Activated CD8-positive, alpha-beta memory T cell treated with anti-CD3 and anti-CD28 coated beads, Interleukin-2, amount 10 ng/mL, durations not matched to agents 7 days and 5 days (primary cell): ENCODE measurements around the gene ULK2. TPM values are rescaled to one million over a fixed set of nuclear protein-coding genes. Genes with fewer than 3 reads are reported as not detected.
A peak's percentile ranks its signal among the peaks of the same experiment; 100 is the strongest.
"Not testable (repeated sequence)": the region's sequence is repeated elsewhere in the genome, so short reads cannot be mapped to it uniquely, and the experiment has no call there.

Experiments
- ATAC-seq: fragments of 150-1000 bp; cut with Tn5 transposase; one replicate; pipeline ENCODE4 v1.10.0; 2021; ENCODE audit warnings: moderate library complexity
- CTCF ChIA-PET: fragments of 350-600 bp; sonication (Branson Sonifier 250); formaldehyde crosslinking; loops from one replicate; lab custom pipeline; 2021; ENCODE audit warnings: antibody characterized with exemption; lab: Charles Lee
- DNase-seq: peaks from one replicate; pipeline ENCODE4 v3.0.0-alpha.2; 2020
- H3K27ac Mint-ChIP-seq: one replicate; pipeline ENCODE4 v1.8.0; 2021; ENCODE audit warnings: mild to moderate bottlenecking, mixed read lengths
- H3K27me3 Mint-ChIP-seq: one replicate; pipeline ENCODE4 v1.8.0; 2021; ENCODE audit warnings: mixed read lengths
- H3K36me3 Mint-ChIP-seq: one replicate; pipeline ENCODE4 v1.8.0; 2021; ENCODE audit warnings: mild to moderate bottlenecking, mixed read lengths
- H3K4me1 Mint-ChIP-seq: one replicate; pipeline ENCODE4 v1.8.0; 2021; ENCODE audit warnings: mixed read lengths
- H3K4me3 Mint-ChIP-seq: one replicate; pipeline ENCODE4 v1.8.0; 2021; ENCODE audit warnings: mild to moderate bottlenecking, moderate library complexity, mixed read lengths
- H3K9me3 Mint-ChIP-seq: one replicate; pipeline ENCODE4 v1.8.0; 2022; ENCODE audit warnings: low read depth, mixed read lengths
- total RNA-seq, 2 experiments: library from RNA; stranded (reverse); gene quantifications; one replicate each; pipeline ENCODE4 v1.2.3, GENCODE V29; 2021

Gene ULK2
- total RNA-seq: 10 to 100 TPM in 1 of 2 experiments, 1 to 10 TPM in 1; 5.3 to 11.2 TPM

- ATAC-seq (peak; percentile 77), DNase-seq (peak; percentile 54)
- Mint-ChIP-seq H3K4me1 (peaks cover 9% of the 10 kb centered on the region), H3K9me3 (no peaks in the 10 kb centered on the region), H3K4me3 (peak within 1 kb of the TSS; percentile 77), H3K27me3 (peaks cover 5% of the 10 kb centered on the region), H3K36me3 (no peaks in the 10 kb centered on the region), H3K27ac (peak within 1 kb of the TSS; percentile 67)
- CTCF ChIA-PET: interaction anchor here (1.2 kb wide), 2 partner anchors 9 to 219 kb away, joined by 3 read pairs; partner anchors contain the start of gene ALDH3A2
Measured at GRCh38 chr17:19867329-19868078, at the start of gene ULK2. Gene ULK2 (minus strand): TSS chr17:19867936. CDS start chr17:19867417, 519 bp downstream.

GRCh38 chr17:19915245-19915978 lies 47.7 kb upstream of the ULK2 start:
- CTCF ChIA-PET: no interaction called here
- no peaks in the 10 kb centered on the region for H3K9me3 Mint-ChIP-seq
- no peak overlapping the region for H3K27ac Mint-ChIP-seq
- no peaks in the 10 kb centered on the region for H3K27me3 Mint-ChIP-seq
- peaks cover 2% of the 10 kb centered on the region for H3K4me1 Mint-ChIP-seq
- DNase-seq (no peak), ATAC-seq (no peak)
- H3K4me3 Mint-ChIP-seq: no peak overlapping the region
- H3K36me3 Mint-ChIP-seq: peaks cover 39% of the 10 kb centered on the region

DNA sequence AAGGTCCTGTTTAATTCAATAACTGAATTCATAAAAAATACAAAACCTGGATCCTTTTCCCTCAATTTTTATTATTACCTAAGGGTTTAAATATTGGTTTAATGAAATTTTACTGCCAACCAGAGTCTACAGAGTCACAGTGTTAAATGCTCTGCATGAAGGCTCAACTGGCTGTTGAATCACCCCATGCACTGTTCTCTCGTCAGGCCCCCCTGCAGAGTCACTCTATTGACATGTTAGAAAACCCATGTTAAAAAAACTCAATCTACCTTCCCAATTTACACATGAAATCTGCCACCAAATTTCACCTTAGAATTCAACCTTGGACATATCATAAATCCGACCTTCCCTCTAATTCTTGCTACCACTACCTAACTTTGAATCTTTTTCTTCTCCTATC lies 43.3 kb upstream of the ULK2 start:
- no peak for ATAC-seq
- no peaks in the 10 kb centered on the region for H3K27me3 Mint-ChIP-seq
- peaks cover 45% of the 10 kb centered on the region for H3K36me3 Mint-ChIP-seq
- DNase-seq: no peak
- H3K27ac Mint-ChIP-seq: no peak overlapping the region
- H3K4me1 Mint-ChIP-seq: peaks cover 2% of the 10 kb centered on the region
- no peaks in the 10 kb centered on the region for H3K9me3 Mint-ChIP-seq
- H3K4me3 Mint-ChIP-seq: no peak overlapping the region
- CTCF ChIA-PET: interaction anchor here (1.3 kb wide), 1 partner anchor 144 kb away, joined by 3 read pairs; no protein-coding TSS in a partner anchor

DNA sequence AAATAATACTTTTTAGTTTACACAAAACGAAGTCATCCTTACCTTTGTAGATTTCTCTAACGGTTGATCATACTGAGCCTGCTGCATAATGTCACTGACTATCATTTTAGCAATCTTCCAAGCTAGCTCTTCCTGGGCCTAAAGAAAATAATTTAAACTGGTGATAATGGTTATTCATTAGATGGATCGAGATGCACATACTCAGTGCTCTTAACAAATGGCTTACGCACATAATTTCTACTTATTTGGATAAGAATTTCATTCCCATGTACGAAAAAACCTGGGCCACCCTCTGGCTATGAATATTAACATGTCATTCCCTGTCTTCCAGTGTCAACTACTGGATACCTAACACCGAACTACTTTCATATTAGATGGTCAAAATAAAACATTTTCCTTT lies 41.4 kb upstream of the ULK2 start:
- Mint-ChIP-seq H3K4me1 (peaks cover 2% of the 10 kb centered on the region), H3K4me3 (no peak overlapping the region), H3K27ac (no peak overlapping the region), H3K27me3 (no peaks in the 10 kb centered on the region), H3K9me3 (no peaks in the 10 kb centered on the region), H3K36me3 (peaks cover 45% of the 10 kb centered on the region)
- ATAC-seq (no peak), DNase-seq (no peak)
- CTCF ChIA-PET: no interaction called here

- DNase-seq: no peak
- H3K36me3 Mint-ChIP-seq: peaks cover 51% of the 10 kb centered on the region
- ATAC-seq: no peak
- no peaks in the 10 kb centered on the region for H3K9me3 Mint-ChIP-seq
- CTCF ChIA-PET: no interaction called here
- H3K27me3 Mint-ChIP-seq: no peaks in the 10 kb centered on the region
- H3K4me3 Mint-ChIP-seq: no peak overlapping the region
- H3K27ac Mint-ChIP-seq: no peak overlapping the region
- H3K4me1 Mint-ChIP-seq: no peaks in the 10 kb centered on the region
Measured at GRCh38 chr17:19905502-19905901, 37.8 kb upstream of the ULK2 start.

- H3K4me3 Mint-ChIP-seq: no peak overlapping the region
- ATAC-seq (no peak), DNase-seq (no peak)
- no peak overlapping the region for H3K27ac Mint-ChIP-seq
- H3K9me3 Mint-ChIP-seq: no peaks in the 10 kb centered on the region
- H3K4me1 Mint-ChIP-seq: no peaks in the 10 kb centered on the region
- CTCF ChIA-PET: no interaction called here
- peaks cover 51% of the 10 kb centered on the region for H3K36me3 Mint-ChIP-seq
- no peaks in the 10 kb centered on the region for H3K27me3 Mint-ChIP-seq
Measured at GRCh38 chr17:19904924-19905323, 37.2 kb upstream of the ULK2 start.

DNA sequence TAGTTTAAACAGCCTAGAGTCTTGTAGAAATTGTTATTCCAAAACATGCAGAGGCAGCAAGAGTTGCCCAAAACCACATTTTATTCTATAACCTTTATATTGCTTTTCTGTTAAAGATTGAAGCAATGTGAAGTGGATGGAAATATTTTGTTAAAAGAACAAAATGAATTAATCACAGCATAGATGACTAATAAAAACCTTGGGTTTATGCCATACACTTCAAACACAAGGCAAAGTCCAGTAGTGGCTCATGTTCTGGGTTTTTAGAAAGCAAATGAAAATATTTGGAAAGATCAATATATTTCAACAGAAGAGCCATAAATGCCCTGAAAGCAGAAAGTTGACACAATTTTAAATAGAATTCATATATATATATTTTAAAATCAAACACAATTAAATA lies 36.7 kb upstream of the ULK2 start:
- CTCF ChIA-PET: no interaction called here
- H3K4me3 Mint-ChIP-seq: no peak overlapping the region
- H3K4me1 Mint-ChIP-seq: no peaks in the 10 kb centered on the region
- no peaks in the 10 kb centered on the region for H3K27me3 Mint-ChIP-seq
- no peak for DNase-seq
- H3K27ac Mint-ChIP-seq: no peak overlapping the region
- no peak for ATAC-seq
- peaks cover 48% of the 10 kb centered on the region for H3K36me3 Mint-ChIP-seq
- H3K9me3 Mint-ChIP-seq: no peaks in the 10 kb centered on the region

- ATAC-seq (no peak), DNase-seq (no peak)
- no peak overlapping the region for H3K27ac Mint-ChIP-seq
- no peak overlapping the region for H3K4me3 Mint-ChIP-seq
- CTCF ChIA-PET: no interaction called here
- no peaks in the 10 kb centered on the region for H3K4me1 Mint-ChIP-seq
- H3K27me3 Mint-ChIP-seq: no peaks in the 10 kb centered on the region
- peaks cover 28% of the 10 kb centered on the region for H3K36me3 Mint-ChIP-seq
- no peaks in the 10 kb centered on the region for H3K9me3 Mint-ChIP-seq
Measured at GRCh38 chr17:19900809-19901208, 33.1 kb upstream of the ULK2 start.

DNA sequence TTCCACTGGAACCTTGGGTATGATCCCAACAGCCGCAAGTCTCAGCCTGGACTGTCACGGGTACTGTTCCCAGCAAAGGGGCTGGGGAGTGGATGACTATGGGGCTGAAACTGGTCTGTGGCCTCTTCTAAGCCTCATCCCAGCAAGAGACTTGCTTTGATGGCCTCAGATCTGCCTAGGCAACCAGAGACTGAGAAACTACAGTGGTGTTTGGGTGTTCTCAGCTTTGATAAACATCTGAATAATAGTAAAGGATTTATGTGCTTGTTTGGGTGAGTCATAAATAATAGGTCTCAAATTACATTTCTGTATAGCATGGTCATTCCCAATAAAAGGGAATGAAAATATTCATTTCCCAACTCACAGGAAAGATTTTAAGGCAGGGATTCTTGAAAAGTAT lies 30.2 kb upstream of the ULK2 start:
- Mint-ChIP-seq H3K9me3 (no peaks in the 10 kb centered on the region), H3K27me3 (no peaks in the 10 kb centered on the region), H3K36me3 (peaks cover 10% of the 10 kb centered on the region), H3K27ac (no peak overlapping the region), H3K4me3 (no peak overlapping the region), H3K4me1 (no peaks in the 10 kb centered on the region)
- CTCF ChIA-PET: no interaction called here
- ATAC-seq (no peak), DNase-seq (no peak)

DNA sequence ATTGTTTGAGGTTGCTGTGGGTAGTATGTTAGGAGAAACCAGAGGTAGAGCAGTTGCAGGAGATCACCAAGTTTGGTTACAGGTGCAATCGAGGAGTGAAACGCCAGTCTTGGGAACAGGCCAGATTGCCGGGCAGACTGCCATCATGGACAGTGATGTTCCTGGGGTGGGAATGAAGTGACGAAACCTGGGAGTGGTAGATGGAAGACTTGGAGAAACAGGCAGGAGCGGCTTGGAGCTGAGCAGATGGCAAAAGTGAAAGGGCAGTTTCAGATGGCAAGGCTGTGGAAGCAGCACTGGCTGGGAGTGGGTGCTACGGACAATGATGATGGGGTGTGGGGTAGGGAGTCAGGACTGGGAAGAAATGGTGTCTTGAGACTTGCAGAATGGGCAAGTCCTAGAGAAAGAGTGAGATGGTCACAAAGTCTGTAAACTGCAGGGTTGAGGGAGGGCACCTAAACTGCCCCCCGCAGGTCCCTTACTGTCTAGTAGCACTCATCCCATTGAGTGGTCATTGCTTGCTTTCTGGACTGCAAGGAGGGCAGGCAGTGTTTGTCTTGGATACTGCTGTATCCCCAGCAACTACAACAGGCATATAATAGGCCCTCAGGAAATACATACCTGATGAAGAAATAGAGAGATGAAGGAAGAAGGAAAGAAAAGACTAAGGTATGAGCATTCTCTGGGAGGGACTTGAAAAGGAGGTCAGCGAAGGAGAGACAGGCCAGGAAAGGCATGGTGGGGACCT lies 29.5 kb upstream of the ULK2 start:
- ATAC-seq (no peak), DNase-seq (no peak)
- Mint-ChIP-seq H3K27me3 (no peaks in the 10 kb centered on the region), H3K4me1 (no peaks in the 10 kb centered on the region), H3K27ac (no peak overlapping the region), H3K4me3 (no peak overlapping the region), H3K36me3 (peaks cover 7% of the 10 kb centered on the region), H3K9me3 (no peaks in the 10 kb centered on the region)
- CTCF ChIA-PET: no interaction called here

DNA sequence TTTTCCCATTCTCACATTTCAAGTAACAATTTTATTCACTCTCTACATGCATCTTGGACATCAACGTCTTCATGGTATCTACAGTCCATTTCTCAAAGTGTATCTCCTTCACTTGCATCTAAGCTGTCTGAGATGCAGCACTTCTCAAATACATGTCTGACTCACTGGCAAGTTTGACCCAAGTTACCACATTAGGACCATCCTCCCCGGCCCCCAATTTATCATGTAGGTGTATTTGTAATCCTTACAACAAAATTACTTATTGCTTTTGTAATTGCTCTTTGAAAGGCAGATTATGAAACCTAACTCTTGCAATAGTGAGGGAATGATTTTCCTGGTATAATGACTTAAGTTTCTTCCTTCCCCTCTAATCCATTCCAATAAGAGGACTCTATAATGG lies 28.9 kb upstream of the ULK2 start:
- no peaks in the 10 kb centered on the region for H3K4me1 Mint-ChIP-seq
- CTCF ChIA-PET: no interaction called here
- no peak overlapping the region for H3K27ac Mint-ChIP-seq
- no peaks in the 10 kb centered on the region for H3K27me3 Mint-ChIP-seq
- no peaks in the 10 kb centered on the region for H3K9me3 Mint-ChIP-seq
- peaks cover 7% of the 10 kb centered on the region for H3K36me3 Mint-ChIP-seq
- DNase-seq (no peak), ATAC-seq (no peak)
- no peak overlapping the region for H3K4me3 Mint-ChIP-seq

- H3K27me3 Mint-ChIP-seq, H3K36me3 Mint-ChIP-seq, ATAC-seq, H3K27ac Mint-ChIP-seq, CTCF ChIA-PET, H3K4me3 Mint-ChIP-seq, H3K9me3 Mint-ChIP-seq, DNase-seq, H3K4me1 Mint-ChIP-seq: not testable (repeated sequence)
Measured at GRCh38 chr17:19890554-19890953, 22.8 kb upstream of the ULK2 start.

DNA sequence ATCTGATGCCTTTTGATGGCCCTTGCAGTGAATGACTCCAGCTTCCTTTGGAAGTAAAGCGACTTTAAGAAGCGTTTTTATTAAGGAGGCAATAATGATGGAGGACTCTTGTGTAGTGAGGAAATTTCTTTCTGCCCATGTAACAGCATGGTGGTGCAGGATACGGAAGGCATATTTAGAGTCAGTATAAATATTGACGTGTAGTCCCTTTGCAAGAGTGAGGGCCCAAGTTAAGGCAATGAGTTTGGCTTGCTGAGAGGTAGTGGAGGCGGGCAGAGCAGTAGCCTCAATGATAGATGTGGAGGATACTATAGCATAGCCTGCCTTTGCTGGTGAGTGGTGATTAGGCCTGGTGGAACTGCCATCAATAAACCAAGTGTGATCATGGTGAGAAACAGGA lies 22.3 kb upstream of the ULK2 start:
- CTCF ChIA-PET, H3K27ac Mint-ChIP-seq, H3K4me3 Mint-ChIP-seq, H3K4me1 Mint-ChIP-seq, H3K36me3 Mint-ChIP-seq, ATAC-seq, H3K27me3 Mint-ChIP-seq, DNase-seq, H3K9me3 Mint-ChIP-seq: not testable (repeated sequence)
